Measurements from ENCODE around the gene PIAS1.

Gene PIAS1

DNA sequence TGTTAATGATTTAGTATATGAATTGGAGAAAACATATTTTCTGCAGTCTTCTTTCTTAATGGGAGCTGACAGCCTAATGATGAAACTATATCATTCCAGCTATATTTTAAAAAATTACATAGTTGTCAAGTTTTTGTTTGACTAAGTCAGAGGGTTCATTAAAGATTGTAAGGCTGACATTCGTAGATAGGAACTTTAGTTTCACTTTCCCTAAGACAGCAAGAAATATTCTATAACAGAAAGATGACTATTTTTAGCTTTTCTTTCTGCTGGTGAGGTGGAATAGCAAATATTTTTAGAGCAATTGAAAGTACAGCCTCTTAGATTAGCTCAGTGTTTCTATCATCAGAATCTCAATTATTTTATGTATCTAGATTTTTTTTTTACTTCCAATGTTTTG is 60.2 kb downstream of the PIAS1 start:
- no peaks in the 10 kb centered on the region for H3K36me3 ChIP-seq (ENCODE audit: control insufficient read depth, insufficient read depth, low read length)
- H3K9ac ChIP-seq (ENCODE audit: low read length) = no peak overlapping the region
- no peaks in the 10 kb centered on the region for H3K4me1 ChIP-seq (ENCODE audit: control insufficient read depth, insufficient read depth, low read length)
- H3K9me3 ChIP-seq (ENCODE audit: control insufficient read depth, insufficient read depth, low read depth, low read length) = no peaks in the 10 kb centered on the region
- no peak overlapping the region for H3K4me3 ChIP-seq (ENCODE audit: low read depth, low read length)
- H3K27me3 ChIP-seq (ENCODE audit: control insufficient read depth, insufficient read depth, low read length) = no peaks in the 10 kb centered on the region
- H3K27ac ChIP-seq (ENCODE audit: low read depth, low read length) = no peak overlapping the region

- Histone ChIP-seq H3K36me3 (ENCODE audit: control insufficient read depth, insufficient read depth, low read length) (no peaks in the 10 kb centered on the region), H3K27ac (ENCODE audit: low read depth, low read length) (no peak overlapping the region), H3K4me1 (ENCODE audit: control insufficient read depth, insufficient read depth, low read length) (no peaks in the 10 kb centered on the region), H3K27me3 (ENCODE audit: control insufficient read depth, insufficient read depth, low read length) (no peaks in the 10 kb centered on the region), H3K9me3 (ENCODE audit: control insufficient read depth, insufficient read depth, low read depth, low read length) (no peaks in the 10 kb centered on the region), H3K9ac (ENCODE audit: low read length) (no peak overlapping the region), H3K4me3 (ENCODE audit: low read depth, low read length) (no peak overlapping the region)
Observed at GRCh38 chr15:68114840-68115239, 60.7 kb downstream of the PIAS1 start.

DNA sequence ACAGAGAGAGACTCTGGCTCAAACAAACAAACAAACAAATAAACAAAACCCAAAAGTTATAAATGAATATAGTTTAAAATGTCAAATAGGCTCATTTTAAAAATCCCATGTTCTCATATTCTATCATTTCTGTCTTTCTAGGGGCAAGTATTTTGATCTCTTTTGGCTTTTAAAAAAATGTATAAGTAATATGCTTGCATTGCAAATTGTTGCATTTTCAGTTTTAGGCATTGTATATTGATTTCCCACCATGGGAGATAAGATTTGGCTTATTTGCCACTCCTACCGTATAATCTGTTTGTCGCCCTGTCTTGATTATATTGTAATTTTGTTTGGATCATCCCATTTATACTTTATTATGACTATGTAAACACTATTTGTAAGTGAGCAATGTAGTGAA is 70.6 kb downstream of the PIAS1 start:
- Histone ChIP-seq H3K4me1 (ENCODE audit: control insufficient read depth, insufficient read depth, low read length) (no peaks in the 10 kb centered on the region), H3K9me3 (ENCODE audit: control insufficient read depth, insufficient read depth, low read depth, low read length) (no peaks in the 10 kb centered on the region), H3K36me3 (ENCODE audit: control insufficient read depth, insufficient read depth, low read length) (no peaks in the 10 kb centered on the region), H3K27ac (ENCODE audit: low read depth, low read length) (no peak overlapping the region), H3K9ac (ENCODE audit: low read length) (no peak overlapping the region), H3K4me3 (ENCODE audit: low read depth, low read length) (no peak overlapping the region), H3K27me3 (ENCODE audit: control insufficient read depth, insufficient read depth, low read length) (no peaks in the 10 kb centered on the region)

GRCh38 chr15:68126396-68126795 is 72.3 kb downstream of the PIAS1 start:
- no peak overlapping the region for H3K9ac ChIP-seq (ENCODE audit: low read length)
- H3K9me3 ChIP-seq (ENCODE audit: control insufficient read depth, insufficient read depth, low read depth, low read length) = no peaks in the 10 kb centered on the region
- H3K4me1 ChIP-seq (ENCODE audit: control insufficient read depth, insufficient read depth, low read length) = no peaks in the 10 kb centered on the region
- H3K4me3 ChIP-seq (ENCODE audit: low read depth, low read length) = no peak overlapping the region
- no peaks in the 10 kb centered on the region for H3K36me3 ChIP-seq (ENCODE audit: control insufficient read depth, insufficient read depth, low read length)
- H3K27me3 ChIP-seq (ENCODE audit: control insufficient read depth, insufficient read depth, low read length) = no peaks in the 10 kb centered on the region
- no peak overlapping the region for H3K27ac ChIP-seq (ENCODE audit: low read depth, low read length)

GRCh38 chr15:68129072-68129471 is 75.0 kb downstream of the PIAS1 start:
- H3K9me3 ChIP-seq (ENCODE audit: control insufficient read depth, insufficient read depth, low read depth, low read length) = no peaks in the 10 kb centered on the region
- no peak overlapping the region for H3K27ac ChIP-seq (ENCODE audit: low read depth, low read length)
- H3K4me1 ChIP-seq (ENCODE audit: control insufficient read depth, insufficient read depth, low read length) = no peaks in the 10 kb centered on the region

GRCh38 chr15:68130851-68131250 is 76.7 kb downstream of the PIAS1 start:
- no peaks in the 10 kb centered on the region for H3K27me3 ChIP-seq (ENCODE audit: control insufficient read depth, insufficient read depth, low read length)
- H3K36me3 ChIP-seq (ENCODE audit: control insufficient read depth, insufficient read depth, low read length) = no peaks in the 10 kb centered on the region
- H3K4me3 ChIP-seq (ENCODE audit: low read depth, low read length) = no peak overlapping the region
- H3K4me1 ChIP-seq (ENCODE audit: control insufficient read depth, insufficient read depth, low read length) = no peaks in the 10 kb centered on the region
- no peaks in the 10 kb centered on the region for H3K9me3 ChIP-seq (ENCODE audit: control insufficient read depth, insufficient read depth, low read depth, low read length)
- no peak overlapping the region for H3K9ac ChIP-seq (ENCODE audit: low read length)
- H3K27ac ChIP-seq (ENCODE audit: low read depth, low read length) = no peak overlapping the region

More at GRCh38 chr15:68129072-68129471, 75.0 kb downstream of the PIAS1 start:
- no peaks in the 10 kb centered on the region for H3K36me3 ChIP-seq (ENCODE audit: control insufficient read depth, insufficient read depth, low read length)
- H3K4me3 ChIP-seq (ENCODE audit: low read depth, low read length) = no peak overlapping the region
- no peak overlapping the region for H3K9ac ChIP-seq (ENCODE audit: low read length)
- no peaks in the 10 kb centered on the region for H3K27me3 ChIP-seq (ENCODE audit: control insufficient read depth, insufficient read depth, low read length)

DNA sequence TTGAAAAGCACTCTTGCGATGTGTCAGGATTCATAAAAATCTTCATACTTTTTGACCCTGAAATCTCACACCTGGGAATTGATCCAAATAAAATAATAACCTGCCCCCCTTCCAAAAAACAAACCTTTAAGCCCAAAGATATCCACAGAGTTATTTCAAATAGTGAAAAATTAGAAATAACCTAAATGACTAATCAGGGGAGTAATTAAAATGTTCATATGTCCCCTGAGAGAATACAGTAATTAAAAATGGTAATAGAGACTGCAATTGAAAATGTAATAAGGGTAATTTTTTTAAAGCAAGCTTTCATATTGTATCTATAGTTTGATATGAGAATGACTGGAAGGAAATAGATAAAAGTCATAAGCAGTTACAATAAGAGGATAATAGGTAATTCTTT is 83.0 kb downstream of the PIAS1 start:
- H3K27ac ChIP-seq (ENCODE audit: low read depth, low read length) = no peak overlapping the region

DNA sequence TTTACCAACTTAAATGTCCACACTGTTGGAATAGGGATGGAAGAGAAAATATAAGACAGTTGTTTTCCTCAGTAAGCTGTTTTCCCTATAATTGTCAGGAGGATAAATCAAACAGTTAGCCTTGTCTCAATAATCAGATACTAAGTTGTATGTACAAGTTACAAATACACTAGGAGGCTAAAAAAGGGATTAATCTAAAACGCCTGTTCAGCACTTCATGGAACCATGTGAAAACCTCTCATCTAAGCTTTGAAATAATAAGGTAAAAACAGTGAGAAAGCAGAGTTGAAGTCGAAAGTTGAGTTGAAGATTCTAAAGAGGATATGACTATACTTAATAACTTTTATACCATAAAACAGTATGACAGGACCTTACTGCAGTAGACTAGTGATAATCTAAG is 89.0 kb downstream of the PIAS1 start:
- Histone ChIP-seq H3K36me3 (ENCODE audit: control insufficient read depth, insufficient read depth, low read length) (peaks cover 13% of the 10 kb centered on the region), H3K9me3 (ENCODE audit: control insufficient read depth, insufficient read depth, low read depth, low read length) (no peaks in the 10 kb centered on the region), H3K27me3 (ENCODE audit: control insufficient read depth, insufficient read depth, low read length) (no peaks in the 10 kb centered on the region), H3K9ac (ENCODE audit: low read length) (no peak overlapping the region), H3K4me3 (ENCODE audit: low read depth, low read length) (no peak overlapping the region), H3K4me1 (ENCODE audit: control insufficient read depth, insufficient read depth, low read length) (no peaks in the 10 kb centered on the region), H3K27ac (ENCODE audit: low read depth, low read length) (no peak overlapping the region)

More for the DNA sequence above, 83.0 kb downstream of the PIAS1 start:
- Histone ChIP-seq H3K4me1 (ENCODE audit: control insufficient read depth, insufficient read depth, low read length) (no peaks in the 10 kb centered on the region), H3K9ac (ENCODE audit: low read length) (no peak overlapping the region), H3K36me3 (ENCODE audit: control insufficient read depth, insufficient read depth, low read length) (no peaks in the 10 kb centered on the region), H3K9me3 (ENCODE audit: control insufficient read depth, insufficient read depth, low read depth, low read length) (no peaks in the 10 kb centered on the region), H3K27me3 (ENCODE audit: control insufficient read depth, insufficient read depth, low read length) (no peaks in the 10 kb centered on the region), H3K4me3 (ENCODE audit: low read depth, low read length) (no peak overlapping the region)

DNA sequence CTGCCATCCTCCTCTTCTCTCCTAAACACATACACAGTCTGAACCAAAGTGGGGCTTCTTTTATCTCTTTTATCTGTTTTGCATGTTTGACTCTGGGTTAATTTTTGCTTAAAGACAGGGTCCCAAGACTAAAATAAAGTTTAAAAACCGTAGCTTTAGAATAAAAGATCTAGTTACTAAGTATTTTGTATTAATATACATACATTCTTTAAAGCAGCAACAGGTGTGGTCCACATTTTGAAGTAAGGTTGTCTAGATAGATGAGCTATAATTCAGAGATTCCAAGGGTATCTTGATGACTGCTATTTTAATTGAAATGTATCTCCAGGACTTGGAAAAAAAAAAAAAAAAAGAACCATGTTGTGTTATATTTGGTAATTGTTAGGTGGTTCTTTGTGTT is 89.7 kb downstream of the PIAS1 start:
- Histone ChIP-seq H3K4me3 (ENCODE audit: low read depth, low read length) (no peak overlapping the region), H3K27me3 (ENCODE audit: control insufficient read depth, insufficient read depth, low read length) (no peaks in the 10 kb centered on the region), H3K27ac (ENCODE audit: low read depth, low read length) (no peak overlapping the region), H3K4me1 (ENCODE audit: control insufficient read depth, insufficient read depth, low read length) (0 out of 2 replicates have a peak, but pooled peaks cover 2% of the 10 kb centered on the region), H3K36me3 (ENCODE audit: control insufficient read depth, insufficient read depth, low read length) (peaks cover 14% of the 10 kb centered on the region), H3K9ac (ENCODE audit: low read length) (no peak overlapping the region), H3K9me3 (ENCODE audit: control insufficient read depth, insufficient read depth, low read depth, low read length) (no peaks in the 10 kb centered on the region)

DNA sequence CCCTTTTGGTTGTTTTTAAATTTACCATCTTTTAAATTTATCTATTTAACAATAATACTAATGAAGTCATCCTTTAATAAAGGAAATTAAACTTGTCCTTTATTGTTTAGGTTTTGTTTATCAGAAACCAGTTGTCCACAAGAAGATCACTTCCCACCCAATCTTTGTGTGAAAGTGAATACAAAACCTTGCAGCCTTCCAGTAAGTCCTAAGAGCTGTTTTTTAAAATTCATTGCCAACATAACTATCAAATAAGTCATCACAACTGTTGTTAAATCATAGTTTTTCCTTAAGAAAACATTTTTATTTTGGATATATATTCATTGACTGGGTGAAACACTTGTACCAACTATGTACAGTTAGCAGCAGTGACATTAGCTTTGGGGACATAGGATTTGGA is 91.6 kb downstream of the PIAS1 start:
- Histone ChIP-seq H3K9me3 (ENCODE audit: control insufficient read depth, insufficient read depth, low read depth, low read length) (no peaks in the 10 kb centered on the region), H3K36me3 (ENCODE audit: control insufficient read depth, insufficient read depth, low read length) (peaks cover 14% of the 10 kb centered on the region), H3K9ac (ENCODE audit: low read length) (no peak overlapping the region), H3K27ac (ENCODE audit: low read depth, low read length) (no peak overlapping the region), H3K27me3 (ENCODE audit: control insufficient read depth, insufficient read depth, low read length) (no peaks in the 10 kb centered on the region), H3K4me1 (ENCODE audit: control insufficient read depth, insufficient read depth, low read length) (0 out of 2 replicates have a peak, but pooled peaks cover 5% of the 10 kb centered on the region), H3K4me3 (ENCODE audit: low read depth, low read length) (no peak overlapping the region)

GRCh38 chr15:68148039-68148438 is 93.9 kb downstream of the PIAS1 start:
- H3K9me3 ChIP-seq (ENCODE audit: control insufficient read depth, insufficient read depth, low read depth, low read length) = no peaks in the 10 kb centered on the region
- H3K27me3 ChIP-seq (ENCODE audit: control insufficient read depth, insufficient read depth, low read length) = no peaks in the 10 kb centered on the region
- peaks cover 14% of the 10 kb centered on the region for H3K36me3 ChIP-seq (ENCODE audit: control insufficient read depth, insufficient read depth, low read length)
- no peak overlapping the region for H3K27ac ChIP-seq (ENCODE audit: low read depth, low read length)
- 0 out of 2 replicates have a peak, but pooled peaks cover 5% of the 10 kb centered on the region for H3K4me1 ChIP-seq (ENCODE audit: control insufficient read depth, insufficient read depth, low read length)
- H3K9ac ChIP-seq (ENCODE audit: low read length) = no peak overlapping the region
- no peak overlapping the region for H3K4me3 ChIP-seq (ENCODE audit: low read depth, low read length)

GRCh38 chr15:68149059-68149458 is 94.9 kb downstream of the PIAS1 start:
- Histone ChIP-seq H3K27ac (ENCODE audit: low read depth, low read length) (no peak overlapping the region), H3K36me3 (ENCODE audit: control insufficient read depth, insufficient read depth, low read length) (peaks cover 14% of the 10 kb centered on the region), H3K4me3 (ENCODE audit: low read depth, low read length) (no peak overlapping the region), H3K9me3 (ENCODE audit: control insufficient read depth, insufficient read depth, low read depth, low read length) (no peaks in the 10 kb centered on the region), H3K4me1 (ENCODE audit: control insufficient read depth, insufficient read depth, low read length) (0 out of 2 replicates have a peak, but pooled peaks cover 5% of the 10 kb centered on the region), H3K27me3 (ENCODE audit: control insufficient read depth, insufficient read depth, low read length) (no peaks in the 10 kb centered on the region), H3K9ac (ENCODE audit: low read length) (no peak overlapping the region)
